NOMO-1 (cell line): ENCODE results near the gene STAT5A.
A peak's percentile ranks its signal among the peaks of the same experiment; 100 is the strongest.

Experiments used
- DNase-seq, 2 experiments: peaks; one replicate each; lab custom pipeline; 2025; ENCODE audit not compliant: unreplicated experiment in 2 of 2; lab: John Stamatoyannopoulos, UW

STAT5A gene

DNA sequence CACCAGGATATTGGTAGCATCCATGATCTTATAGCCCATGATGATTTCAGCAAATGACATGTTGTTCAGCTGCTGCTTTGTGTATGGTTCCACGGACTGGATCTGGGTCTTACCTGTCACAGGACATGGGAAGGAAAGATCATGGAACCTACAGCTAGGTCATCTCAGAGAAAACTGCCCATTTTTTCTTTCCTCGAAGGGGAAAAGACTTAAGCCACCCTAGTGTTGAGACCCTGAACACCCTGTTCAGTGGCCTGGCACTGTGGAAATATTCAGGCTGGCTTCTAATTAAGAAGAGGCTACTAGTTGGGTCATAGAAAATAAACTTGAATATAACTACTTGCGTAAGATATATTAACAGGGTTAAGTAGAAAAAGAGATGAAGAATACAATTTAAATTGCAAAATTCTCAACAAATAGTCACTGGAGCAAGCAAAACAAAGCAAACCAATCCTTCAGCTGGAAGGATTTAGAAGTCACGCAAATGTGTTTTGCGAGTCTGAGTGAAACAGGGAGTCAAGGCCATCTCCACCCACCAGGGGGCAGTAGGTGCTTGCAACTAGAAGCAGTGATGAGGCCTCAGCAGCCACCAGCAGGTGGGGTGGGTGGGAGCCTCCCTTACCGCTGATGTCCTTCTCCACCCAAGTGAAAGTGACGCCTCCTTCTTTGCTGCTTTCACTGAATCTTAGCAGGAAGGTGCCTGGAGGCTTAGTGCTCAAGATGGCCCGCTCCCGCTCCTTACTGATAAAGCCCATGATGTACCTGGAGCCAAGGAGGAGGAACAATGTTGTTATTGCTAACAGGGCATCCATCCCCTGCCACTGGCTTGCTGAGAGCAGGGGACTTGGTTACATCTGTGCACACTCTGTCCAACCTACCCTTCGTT, 34.3 kb downstream of the STAT5A start:
- peak; percentile 85 to 91 for DNase-seq

DNA sequence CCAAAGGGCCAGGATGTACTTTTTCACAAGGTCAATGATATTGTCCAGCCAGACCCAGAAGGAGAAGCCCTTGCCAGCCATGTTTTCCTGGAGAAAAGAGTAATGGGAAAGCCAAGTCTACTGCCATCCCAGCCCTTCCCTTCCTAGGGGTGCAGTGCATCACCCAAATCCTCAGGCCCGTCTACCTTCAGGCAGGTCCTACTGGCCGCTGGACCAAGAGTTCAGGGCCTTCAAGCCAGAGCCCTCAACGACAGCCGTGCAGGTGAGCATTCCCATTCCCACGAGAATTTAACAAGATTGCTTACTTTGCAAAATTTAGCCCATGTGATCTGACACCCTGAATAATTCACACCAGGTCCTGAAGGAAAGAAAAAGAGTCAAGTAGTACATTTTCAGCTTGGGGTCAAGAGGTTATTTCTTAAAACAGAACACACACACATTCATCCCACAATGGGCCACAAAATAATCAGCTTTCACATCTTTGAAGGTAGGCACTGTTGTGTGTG, 35.0 kb downstream of the STAT5A start:
- no peak for DNase-seq

DNA sequence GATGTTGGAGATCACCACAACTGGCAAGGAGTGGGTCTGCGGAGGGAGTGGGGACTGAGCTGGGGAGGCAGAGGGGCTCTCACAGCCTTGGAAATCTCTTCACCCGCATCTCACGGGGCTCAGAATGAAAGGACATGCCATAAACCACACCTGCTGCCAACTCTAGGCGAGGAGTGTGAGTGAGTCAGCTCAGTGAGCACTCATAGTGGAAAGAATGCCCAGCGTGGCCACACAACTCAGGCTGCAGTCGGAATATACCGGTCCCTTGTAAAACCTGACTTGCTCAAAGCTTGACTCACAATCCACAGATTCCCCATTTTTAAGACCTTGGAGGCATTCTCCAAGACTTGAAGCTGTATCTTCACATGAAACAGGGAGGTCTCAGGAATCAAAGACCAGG, 36.7 kb downstream of the STAT5A start:
- no peak for DNase-seq

DNA sequence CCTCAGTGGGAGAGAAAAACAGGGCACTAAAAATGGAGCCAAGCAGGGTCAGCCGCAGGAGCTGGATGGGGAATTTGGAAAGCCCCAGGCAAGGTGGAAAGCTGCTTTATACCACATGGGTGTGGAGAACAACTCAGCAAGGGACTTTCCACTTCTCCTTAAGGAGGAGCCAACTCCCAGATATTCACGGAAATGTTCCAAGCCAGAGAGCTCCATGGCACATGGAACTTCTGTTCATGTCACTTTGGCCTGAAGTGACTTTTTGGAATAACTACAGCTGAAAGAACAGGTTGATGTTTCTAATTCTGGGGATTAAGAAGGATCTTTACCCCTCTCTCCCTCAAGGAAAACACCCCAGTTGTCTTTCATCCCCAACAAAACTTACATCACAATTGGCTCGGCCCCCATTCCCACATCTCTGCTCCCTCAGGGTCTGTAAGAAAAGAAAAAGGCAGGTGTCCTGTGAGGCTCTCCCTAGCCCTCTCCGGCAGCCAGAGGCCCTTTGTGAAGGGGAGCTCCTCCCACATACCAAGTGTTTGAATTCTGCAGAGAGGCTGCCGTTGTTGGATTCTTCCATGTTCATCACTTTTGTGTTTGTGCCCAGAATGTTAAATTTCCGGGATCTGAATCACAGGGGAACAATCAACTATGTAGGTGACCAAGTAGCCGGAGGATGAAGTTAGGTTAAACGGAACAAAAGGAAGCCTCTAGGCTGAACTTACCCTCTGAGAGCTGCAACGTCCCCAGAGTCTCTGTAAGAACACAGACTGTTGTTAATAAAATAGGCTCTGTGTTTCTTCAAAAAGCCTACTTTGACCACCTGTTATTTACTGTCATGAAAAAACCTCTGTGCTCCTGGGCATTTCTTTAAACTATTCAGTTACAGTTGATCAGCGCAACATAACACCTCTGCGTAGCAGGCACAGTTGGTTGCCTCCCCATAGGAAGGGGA, 41.0 kb downstream of the STAT5A start:
- DNase-seq: no peak

DNA sequence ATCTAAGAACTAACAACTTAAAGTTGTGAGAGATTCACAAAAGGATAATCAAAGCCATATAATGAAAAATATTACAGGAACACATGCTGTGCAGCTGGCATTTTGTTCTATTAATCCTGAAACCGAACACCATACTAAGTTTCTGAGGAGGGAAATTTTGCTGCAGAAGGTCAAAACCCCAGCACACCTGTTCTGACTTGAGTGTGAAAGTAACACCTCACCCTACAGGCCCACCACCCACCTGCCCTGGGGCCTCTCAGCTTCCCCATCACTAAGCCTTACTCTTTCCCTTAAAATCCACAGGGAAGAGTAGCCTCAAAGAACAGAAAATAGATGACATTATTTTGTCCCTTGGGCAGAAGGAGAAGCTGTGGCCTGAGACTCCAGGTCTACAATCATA, 44.8 kb downstream of the STAT5A start:
- no peak for DNase-seq

- no peak for DNase-seq
Measured at GRCh38 chr17:42334677-42335076, 46.4 kb downstream of the STAT5A start.

GRCh38 chr17:42337442-42337841, 49.1 kb downstream of the STAT5A start:
- DNase-seq: no peak

- no peak for DNase-seq
Measured at GRCh38 chr17:42338427-42338985, 50.2 kb downstream of the STAT5A start.

DNA sequence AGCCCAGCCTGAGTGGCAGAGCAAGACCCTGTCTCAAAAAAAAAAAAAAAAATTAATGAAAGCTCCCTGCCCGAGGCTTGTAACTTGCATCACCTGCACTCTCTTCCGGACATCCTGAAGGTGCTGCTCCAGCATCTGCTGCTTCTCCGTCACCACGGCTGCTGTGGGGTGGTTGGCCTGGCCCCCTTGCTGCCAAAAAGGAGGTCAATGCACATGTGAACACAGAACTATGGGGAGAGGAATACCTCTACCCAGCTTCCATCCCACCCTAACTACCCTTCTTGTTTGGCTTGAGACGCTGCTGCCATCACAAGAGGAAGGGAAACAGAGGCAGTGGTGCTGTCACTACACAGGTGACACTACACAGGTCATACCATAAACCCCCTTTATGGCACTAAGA, 50.9 kb downstream of the STAT5A start:
- no peak for DNase-seq

DNA sequence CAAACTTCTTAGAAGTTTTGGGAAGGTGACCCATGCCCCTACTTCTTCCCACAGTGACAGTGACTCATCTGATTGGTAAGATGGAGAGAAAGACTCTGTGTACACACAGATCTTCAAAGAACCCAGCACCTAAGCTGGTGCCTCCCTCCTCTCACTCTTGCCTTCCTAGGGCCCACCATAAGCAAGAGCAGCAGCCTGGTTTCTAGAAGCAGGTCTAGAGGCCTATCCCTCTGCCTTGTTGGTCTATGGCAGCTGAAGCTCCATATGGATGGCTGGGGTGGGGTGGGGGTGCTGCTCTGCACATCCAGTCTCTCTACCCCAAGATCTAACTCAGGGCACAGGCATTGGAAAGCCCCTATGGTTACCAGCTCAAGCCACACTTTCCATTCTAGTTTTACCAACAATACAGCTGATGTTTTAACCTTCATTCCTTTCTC, 52.4 kb downstream of the STAT5A start:
- DNase-seq: no peak

DNA sequence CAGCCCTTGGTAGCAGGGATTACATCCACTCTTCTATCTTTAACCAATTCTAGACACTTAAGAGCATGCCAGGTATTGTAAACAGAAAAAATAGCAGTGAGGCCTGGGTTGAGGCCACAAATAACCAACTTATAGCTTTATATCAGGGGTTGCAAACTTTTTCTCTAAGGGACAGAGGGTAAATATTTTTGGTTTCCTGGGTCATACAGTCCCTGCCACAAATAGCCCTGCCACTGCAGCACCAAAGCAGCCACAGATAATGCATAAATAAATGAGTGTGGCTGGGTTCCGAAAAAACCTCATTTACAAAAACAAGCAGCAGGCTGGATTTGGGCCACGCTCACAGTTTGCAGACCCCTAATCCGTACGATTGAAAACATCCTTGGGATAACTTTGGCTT, 53.3 kb downstream of the STAT5A start:
- no peak for DNase-seq

DNA sequence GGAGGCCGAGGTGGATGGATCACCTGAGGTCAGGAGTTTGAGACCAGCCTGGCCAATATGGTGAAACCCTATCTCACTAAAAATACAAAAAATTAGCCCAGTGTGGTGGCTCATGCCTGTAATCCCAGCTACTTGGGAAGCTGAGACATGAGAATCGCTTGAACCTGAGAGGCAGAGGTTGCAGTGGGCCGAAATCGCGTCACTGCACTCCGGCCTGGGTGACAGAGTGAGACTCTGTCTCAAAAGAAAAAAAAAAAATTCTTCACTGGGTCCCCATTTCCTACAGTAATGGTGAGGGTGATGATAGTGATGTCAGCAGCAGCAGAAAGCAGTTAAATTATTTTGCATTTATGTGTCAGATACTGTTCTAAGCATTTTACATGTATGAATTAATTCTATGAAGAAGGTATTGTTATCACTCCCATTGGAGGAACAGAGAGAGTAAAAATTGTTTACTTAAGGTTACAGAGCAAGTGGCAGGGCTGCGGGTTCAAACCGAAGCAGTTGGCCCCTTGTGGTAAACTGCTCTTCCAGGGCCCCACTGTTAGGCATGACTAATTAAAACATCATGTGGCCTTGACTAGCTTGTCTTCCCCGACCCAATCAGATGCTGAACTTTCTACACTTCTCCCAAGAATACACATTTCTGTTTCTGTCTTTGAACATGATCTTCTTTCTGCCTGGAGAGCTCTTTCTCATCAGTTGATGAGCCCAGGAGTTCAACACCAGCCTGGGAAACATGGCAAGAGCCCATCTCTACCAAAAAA, 54.1 kb downstream of the STAT5A start:
- peak; percentile 50 to 68 for DNase-seq

DNA sequence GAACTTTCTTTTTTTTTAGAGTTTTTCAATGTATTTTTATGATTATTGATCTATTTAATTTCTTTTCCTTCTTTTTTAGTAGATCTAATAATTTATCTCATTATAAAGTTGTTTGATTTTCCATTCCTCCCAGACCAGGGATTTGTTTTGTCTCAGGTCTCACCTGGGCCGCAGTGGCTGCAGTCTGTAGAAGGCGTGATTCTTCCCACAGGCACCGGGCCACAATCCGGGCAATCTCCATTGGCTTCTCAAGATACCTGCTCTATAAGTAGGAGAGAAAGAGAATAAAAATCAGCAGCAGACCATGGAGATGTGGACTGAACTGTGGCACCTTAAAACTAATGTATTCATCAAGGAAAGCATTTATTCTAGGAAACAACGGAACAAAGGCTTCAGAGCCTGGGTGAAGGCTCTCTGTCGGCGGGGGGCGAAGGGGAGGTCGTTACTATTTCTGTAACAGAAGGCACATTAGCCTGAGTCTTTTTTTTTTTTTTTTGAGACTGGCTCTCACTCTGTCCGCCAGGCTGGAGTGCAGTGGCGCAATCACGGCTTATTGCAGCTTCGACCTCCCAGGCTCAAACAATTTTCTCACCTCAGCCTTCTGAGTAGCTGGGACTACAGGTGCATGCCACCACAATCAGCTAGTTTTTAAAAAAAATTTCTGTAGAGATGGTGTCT, 57.2 kb downstream of the STAT5A start:
- DNase-seq: no peak

DNA sequence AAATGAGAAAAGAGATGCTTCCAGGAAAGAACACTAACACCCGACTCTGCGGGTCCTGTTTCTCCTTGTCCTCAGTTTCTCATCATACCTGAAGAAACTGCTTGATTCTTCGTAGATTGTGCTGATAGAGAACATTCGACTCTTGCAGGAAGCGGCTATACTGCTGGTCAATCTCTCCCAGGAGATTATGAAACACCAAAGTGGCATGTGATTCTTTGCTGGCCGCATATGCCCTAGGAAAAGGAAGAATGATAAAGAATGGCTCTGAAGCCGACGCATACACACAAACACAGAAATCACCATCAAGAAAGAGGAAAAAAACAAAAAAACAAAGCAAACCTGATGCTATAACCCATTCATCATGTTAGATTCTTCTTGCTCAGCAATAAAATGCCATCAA, 58.2 kb downstream of the STAT5A start:
- DNase-seq: no peak

- no peak for DNase-seq
Measured at GRCh38 chr17:42347198-42347597, 58.9 kb downstream of the STAT5A start.

DNA sequence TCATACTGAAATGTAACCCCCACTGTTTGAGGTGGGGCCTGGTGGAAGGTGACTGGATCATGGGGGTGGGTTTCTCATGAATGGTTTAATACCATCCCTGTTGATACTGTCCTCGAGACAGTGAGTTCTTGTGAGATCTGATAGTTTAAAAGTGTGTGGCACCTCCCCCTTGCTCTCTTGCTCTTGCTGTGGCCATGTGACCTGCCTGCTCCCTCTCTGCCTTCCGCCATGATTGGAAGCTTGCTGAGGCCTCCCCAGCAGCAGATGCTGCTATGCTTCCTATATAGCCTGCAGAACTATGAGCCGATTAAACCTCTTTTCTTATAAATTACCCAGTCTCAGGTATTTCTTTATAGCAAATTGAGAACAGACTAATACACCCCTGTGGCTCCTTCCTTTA, 59.3 kb downstream of the STAT5A start:
- DNase-seq: no peak

DNA sequence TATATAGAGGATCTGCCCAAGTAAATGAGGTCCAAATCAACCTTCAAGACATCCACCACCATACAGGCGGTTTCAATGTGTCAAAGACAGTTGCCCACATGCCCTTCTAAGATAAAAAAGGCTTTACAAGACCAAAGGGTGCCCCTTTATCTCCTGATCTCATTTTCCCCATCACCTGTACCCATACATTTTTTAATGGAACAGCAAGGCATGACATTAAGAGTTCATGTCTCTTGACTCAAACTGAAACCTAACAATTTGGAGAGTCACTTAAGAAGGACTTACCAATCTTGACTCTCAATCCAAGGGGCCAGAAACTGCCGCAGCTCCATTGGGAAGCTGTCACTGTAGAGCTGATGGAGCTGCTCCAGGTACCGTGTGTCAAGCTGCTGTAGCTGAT, 59.8 kb downstream of the STAT5A start:
- no peak for DNase-seq

DNA sequence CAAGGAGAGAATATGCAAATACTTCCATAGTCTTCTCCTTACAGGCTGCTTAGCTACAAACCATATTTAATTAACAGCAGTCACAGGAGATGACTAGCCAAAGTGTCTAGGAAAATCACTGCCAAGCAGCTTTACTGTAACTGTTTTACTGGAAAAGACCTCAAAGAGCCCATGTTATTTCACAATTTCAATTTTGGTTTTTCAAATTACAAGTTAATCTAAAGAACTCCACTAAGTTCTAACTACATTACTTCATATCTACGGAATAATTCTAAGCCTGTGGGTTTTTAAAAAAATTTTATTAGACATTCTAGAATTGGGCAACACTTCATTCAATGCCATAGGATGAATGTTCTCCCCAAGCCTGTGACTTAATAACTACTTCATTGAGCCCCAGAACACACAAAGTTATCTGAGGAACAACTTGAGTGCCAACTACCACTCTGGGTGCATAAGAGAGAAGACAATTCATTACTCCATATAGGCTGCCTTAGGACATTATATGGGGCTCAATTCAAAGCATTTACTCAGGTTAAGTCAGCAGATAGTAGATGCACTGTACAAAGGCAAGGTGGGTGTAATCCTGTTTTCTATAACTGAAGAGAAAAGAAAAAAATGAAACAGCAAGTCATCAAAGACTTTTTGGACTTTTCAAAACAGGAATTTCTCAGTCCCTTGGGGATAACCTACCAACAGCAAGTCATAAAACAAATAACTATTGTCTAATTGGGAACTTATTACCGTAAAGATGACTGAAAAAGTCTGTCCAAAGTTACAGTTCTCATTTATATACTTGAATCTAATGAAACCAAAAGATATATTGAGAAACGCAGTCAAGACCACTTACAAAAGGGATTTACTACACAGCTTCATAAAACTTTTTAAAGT, 66.9 kb downstream of the STAT5A start:
- DNase-seq: no peak

DNA sequence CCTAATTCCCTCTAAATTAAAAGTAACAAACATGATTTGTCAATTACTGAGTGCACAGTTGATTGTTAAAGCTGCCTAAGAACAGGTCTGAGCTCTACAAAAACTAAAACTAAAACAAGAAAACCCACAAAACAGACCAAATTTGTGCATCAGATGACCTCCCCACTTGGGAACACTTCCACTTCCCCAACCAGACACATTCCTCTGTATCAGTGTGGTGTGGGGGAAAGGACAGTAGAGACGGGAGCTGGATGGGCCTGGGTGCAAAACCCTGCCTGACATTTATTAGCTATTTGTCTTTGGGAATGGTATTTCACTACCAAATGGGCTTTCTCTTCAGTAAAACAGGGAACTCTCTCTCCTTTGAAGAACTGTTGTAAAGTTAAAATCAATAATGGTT, 70.1 kb downstream of the STAT5A start:
- peak in 1 of 2 experiments; percentile 9 for DNase-seq
